CD4-positive, alpha-beta T cell treated with Interleukin-2 at 100 ng/mL for 4 hours (primary cell): ENCODE measurements around the gene TMPRSS4.

Experiments
- DNase-seq: peaks from one replicate; pipeline ENCODE4 v3.0.0-alpha.2; 2020; ENCODE audit warnings: low spot score

Gene TMPRSS4

DNA sequence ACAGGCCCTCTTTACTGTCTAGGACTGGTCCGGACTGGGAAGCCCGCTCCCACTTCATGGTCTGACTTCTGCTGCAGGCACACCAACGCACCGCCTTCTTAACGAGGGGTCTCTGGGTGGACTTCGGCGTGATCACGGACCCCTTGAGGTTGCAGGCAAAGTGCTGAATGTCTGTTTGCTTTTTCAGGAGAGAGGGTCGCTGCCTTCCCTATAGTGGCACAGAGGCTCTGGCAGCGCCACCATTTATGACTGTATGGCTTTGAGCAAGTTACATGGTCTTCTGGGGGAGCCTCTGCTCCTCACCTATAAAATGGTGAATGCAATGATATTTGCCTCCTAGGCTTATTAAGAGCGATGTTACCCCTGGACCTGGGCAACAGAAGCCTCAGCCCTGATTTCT lies 77.1 kb downstream of the TMPRSS4 start:
- DNase-seq: no peak

DNA sequence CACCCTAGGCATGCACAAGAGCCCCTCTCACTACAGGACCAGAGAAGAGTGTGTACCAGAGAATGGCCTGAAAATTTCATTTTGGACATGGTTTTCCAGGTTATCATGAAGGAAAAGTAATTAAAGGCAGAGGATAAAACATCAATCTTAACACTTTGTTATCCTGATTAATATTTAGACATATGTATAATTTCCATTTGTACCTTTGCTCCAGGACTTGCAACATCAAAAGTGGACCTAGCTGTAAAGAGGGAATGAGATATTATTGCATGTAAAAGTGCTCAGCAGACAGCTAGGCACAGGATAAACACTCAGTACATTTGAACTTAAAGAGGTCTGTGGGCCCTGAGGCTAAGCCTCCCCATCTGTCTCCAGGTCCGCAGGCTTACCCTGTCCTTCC lies 77.8 kb downstream of the TMPRSS4 start:
- no peak for DNase-seq

DNA sequence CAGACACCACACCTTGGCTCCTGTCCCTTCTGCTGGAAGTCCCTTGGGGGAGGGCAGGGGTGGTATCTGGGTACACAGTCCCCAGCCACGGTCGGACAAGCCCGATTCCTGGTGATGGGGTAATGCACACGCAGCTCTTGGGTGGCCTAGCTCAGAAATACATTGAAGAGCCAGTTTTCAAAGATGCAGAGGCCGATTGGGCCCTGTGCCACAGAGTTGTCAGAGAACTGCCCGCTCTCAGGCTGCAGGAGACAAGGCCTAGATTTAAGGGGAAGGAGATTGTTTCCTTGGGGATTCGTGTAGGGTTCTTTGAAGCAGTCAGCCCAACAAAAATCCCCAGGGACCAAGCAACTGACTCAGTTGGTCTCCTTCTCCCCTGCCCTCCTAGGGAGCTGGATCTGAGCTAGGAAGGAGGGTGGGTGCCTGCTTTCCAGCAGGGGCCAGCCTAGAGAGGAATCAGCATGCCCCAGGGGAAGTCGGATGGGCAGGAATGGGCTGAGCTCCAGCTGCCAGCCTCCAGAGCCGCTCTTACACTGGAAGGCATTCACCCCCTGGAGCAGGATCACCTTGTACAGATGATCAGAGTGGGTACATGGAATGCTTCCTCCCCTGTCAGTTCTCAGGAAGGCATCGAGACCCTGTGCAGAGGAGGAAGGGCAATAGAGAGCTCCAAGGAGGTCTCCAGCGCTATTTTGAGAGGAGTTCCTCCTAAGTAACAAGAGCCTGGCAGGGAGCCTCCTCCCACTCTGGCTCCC lies 79.1 kb downstream of the TMPRSS4 start:
- no peak for DNase-seq

DNA sequence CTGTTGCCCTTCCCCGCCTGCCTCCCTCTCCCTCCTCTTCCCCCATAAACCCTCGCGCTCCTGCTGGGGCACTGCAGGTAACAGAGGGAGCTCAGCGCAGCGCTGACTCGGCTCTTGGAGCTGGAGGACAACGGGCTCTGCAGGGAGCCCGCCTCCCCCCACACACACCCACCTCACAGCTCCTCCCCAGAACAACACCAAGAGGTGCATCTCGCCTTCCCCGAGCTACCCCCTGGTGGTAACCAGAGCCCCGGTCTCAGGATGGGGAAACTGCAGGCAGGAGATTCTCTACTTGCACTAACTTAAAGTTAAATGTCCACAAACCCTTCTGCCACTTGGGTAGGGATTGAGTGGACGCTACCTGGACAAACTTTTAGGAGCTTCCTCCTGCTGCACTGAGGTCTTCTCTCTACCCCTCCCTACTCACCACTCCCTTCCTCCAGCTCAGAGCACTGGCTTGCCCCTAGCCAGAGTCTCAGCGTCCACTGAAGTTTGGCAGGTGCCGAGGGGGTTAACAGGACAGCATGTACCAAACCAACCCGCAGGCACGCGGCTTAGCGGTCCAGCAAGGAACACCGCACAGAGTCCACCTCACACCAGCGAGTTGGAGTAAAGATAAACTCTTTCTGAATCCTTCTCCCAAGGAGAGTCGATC lies 79.8 kb downstream of the TMPRSS4 start:
- peak; percentile 18 for DNase-seq

DNA sequence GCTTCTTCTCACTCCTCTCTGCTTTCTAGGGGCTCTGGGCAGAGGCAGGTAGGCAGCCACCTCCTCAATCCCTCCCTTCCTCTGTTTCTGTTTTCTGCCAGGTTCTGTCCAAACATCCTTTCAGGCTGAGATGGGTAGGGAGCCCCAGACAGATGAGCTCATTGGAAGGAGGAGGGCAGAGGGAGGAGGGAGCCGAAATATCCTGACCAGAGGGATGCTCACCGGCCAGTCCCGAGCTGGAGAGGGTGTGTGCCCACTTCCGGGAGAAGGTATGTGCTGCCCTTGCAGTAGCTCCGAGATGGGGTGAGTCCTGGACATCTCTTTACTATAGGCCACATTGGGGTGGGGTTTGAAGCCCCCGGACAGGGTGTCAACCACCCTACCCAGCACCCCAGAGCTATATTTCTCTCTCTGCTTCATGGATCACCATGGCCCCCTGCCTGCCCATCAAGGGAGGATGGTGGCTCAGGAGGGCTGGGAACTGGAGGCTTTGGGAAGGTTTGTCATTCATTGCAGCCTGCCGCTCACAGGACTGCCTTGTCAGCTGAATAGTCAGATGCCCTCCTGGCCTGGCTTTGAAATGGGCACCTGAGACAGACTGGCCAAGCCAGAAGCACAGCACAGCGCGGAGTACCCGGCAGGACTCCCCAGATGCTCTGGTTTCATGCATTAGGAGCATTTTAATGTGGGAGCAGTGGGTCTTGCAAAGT lies 80.5 kb downstream of the TMPRSS4 start:
- no peak for DNase-seq

DNA sequence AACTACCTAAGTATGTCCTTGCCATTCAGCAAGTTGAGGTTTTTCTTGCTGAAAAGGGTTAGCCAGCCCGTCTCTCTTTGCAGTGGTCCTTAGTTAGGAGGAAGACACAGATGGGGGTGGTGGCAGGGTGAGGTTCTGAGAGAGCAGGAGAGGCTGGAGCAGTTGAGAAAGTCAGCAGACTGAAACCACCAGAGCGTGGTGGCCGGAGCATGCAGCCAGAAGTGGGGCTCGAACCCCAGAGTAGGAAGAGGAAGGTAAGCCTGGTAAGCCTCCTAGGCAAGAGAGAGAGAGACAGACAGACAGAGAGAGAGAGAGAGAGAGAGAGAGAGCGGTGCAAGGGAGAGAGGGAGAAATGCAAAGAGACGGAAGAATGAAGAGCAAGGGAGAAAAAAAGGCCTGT lies 84.9 kb downstream of the TMPRSS4 start:
- no peak for DNase-seq

DNA sequence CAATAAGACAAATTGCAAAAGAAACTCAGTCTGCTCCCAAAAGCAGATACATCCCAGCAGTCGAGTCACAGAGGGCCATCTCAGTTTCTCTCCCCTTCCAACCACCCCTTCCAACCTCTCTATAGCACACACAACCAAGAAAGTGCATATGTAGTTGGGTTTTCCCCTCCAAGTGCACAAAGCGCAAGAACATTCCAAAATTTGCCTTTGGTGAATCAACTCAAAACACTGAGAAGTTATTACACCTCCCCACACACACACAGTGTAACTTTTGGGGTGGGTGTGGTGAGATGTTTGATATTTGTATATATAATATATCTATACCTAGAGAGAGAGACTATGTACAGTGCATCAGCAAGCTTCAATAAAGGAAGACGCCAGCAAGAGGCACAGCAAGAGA lies 86.0 kb downstream of the TMPRSS4 start:
- no peak for DNase-seq

DNA sequence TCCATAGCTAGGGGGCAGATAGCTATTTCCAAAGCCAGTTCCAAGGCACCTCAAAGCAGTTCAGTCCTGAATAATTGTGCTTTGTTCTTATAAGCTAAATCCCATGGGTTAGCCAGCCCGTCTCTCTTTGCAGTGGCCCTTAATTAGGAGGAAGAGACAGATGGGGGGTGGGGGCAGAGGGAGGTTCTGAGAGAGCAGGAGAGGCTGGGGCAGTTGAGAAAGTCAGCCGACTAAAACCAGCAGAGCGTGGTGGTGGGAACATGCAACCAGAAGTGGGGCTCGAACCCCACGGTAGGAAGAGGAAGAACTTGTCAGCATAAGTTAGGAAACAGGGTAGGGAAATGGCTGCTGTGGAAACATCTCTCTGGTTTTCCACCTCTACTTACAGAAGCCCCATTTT lies 86.6 kb downstream of the TMPRSS4 start:
- no peak for DNase-seq

DNA sequence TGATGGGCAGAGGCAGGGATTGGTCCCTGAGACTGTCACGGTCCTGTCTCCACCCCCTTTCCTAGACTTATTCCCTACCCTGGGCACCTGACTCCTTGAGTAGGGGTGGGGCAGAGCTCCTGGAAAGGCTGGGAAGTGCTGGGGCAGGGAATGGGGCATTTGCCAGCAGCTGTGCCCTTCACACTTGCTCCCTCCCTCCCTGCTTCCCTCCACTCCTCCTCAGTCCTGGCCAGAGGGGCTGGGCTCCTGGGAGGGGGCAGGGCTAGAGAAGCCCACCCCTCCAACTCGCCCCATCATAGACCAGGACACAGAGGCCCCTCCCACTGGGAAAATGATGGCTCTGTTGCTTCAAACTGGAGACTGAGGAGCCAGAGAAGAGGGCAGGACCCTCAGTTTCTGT lies 88.0 kb downstream of the TMPRSS4 start:
- no peak for DNase-seq

DNA sequence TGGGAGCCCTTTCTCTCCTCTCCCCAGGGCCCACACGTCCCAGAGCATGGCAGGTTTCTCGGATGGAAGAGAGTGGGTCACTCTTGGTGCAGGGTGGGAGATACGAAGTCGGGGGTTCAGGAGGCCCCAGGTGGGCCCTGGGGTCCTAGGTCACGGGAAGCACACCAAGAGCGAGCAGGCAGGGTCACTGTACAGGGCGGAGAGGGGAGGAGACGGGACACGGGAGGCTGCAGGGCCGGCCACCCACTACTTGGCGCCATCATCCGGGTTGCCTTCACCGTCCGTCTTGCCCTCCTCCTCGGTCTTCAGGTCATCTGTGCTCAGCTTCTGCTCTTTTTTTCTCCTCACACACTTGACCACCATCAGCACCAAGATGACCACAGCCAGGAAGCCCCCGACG lies 89.8 kb downstream of the TMPRSS4 start:
- no peak for DNase-seq

DNA sequence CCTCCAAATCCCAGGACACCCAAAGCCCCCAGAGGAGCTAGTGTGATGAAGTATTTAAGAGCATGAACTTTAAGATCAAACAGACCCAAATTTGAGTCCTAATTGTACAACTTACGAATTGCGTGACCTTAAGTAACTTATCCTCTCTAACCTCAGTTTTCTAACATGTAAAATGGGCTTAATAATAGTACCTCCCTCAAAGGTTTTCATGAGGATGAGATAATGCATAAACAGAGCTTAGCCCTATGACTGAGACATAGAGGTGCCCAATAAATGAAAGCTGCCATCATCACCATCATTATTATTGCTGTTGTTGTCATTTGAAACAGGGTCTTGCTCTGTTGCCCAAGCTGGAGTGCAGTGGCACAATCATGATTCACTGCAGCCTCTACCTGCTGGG lies 90.4 kb downstream of the TMPRSS4 start:
- DNase-seq: no peak

DNA sequence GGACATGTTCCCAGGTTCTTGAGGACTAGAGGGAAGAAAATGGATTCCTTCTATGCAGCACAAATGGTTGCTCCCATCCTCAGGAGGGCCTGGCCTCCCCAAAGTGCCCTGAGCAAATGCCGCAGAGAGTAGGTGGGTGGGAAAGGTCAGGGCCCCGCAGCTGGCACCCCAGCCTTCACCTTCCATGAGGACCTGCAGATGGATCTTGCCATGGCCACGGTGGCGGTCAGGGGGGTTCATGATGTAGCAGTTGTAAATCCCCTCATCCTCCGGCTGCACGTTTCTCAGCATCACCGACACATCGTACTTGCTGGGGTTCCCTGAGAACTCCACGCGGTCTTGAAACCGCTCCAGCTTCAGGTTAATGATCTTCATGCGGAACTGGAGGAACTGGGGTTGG lies 91.0 kb downstream of the TMPRSS4 start:
- no peak for DNase-seq

DNA sequence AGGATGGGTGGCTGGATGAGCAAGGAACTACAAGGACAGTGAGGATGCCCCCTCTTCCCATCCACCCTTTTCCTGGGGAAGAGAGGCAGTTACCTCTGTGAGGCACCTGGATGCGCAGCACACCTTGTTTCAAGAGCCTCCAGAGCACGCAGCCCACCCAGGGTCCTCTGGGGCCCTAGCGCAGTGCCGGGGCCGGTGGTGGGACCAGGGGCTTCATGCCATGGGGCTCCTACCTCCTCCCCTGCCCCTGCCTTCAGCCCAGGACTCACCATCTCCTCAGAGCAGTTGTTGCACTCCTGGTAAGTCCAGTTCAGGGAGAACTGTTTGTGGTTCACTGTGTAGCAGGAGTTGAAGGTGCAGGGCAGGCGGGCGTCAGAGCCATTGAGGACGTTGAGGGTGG lies 91.4 kb downstream of the TMPRSS4 start:
- no peak for DNase-seq

DNA sequence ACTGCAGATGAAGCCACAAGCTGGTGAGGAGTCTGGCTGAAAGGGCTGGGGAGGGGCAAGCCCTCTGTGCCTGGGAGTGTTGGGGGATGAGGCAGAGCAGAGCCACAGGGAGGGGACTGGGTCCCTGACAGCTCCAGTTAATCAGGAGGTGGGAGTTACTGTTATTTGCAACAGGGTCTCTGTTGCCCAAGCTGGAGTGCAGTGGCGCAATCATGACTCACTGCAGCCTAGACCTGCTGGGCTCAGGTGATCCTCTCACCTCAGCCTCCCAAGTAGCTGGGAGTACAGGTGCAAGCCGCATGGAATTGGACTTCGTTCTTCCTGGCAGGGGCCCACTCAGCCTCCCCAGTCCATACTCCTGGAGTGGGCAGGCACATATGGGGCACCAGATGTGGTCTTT lies 91.9 kb downstream of the TMPRSS4 start:
- DNase-seq: no peak

DNA sequence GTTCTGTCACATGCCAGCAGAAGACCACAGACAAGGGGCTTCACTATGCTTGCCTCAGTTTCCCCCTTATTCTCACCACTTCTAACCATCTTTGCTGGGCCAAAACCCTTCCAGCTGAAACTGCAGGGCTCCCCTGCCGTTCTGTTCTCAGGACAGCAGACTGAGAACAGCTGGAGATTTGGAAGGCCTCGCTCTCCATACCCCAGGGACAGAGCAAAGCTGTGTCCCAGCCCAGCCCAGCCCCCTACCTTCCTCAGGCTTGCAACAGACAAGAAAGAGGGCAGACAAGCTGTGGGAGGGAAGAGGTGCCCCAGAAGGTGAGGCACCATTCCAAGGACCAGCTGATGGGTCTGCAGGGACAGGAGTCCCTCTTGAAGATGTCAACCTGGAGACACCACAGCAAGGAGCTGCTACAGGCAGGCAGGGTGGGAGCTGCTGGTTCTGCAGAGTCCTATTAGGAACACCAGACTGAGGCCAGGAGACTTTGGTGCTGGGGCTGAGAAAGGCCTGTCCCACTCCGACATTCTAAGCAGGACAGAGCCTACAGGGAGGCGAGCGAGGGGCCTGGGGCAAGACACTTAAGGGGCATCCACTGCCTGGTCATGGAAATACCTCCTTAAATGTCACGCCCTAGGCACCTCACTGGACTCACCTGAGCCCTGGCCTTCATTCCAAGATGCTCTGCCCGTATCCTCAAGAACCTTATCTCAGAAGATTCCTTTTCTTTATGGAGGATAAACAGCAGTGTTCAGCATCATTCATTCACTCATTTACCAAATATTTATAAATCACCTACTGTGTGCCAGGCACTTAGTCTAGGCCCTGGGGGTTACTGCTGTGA lies 92.6 kb downstream of the TMPRSS4 start:
- DNase-seq: no peak

DNA sequence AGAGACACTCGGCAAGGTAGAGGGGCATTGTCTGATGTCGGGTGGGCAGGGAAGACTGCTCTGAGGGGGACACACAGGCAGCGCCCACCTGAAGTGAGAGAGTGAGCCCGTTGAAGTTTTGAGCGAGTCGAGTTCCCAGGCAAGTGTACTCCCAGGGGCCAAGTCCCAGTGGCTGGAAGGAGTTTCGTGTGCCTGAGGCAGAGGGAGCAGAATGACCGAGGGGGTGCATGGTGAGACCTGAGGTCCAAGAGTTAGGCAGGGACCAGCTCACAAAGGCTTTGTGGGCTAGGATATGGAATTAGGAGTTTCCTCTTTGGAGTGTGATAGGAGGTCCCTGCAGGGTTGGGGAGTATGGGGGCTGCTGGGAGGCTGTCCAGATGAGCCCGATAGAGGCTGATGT lies 93.4 kb downstream of the TMPRSS4 start:
- DNase-seq: no peak

DNA sequence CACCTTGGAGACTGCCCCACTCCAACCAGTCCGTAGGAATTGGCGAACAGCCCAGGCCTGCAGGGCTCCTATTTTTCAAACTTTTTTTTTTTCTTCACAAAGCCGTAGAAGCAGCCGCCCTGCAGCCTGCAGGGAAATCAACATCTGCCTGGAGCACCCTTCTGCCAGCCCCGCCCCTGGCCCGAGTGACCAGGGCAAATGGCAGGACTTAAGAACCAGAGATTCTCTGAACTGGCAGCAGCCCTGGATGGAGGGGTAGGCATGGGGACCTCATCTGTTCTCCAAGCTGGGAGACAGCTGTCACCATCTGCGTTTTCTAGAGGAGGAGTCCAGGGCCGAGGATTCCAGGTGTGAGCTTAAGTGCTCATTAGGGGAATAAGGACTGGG lies 94.0 kb downstream of the TMPRSS4 start:
- no peak for DNase-seq
